MCF 10A (cell line): ENCODE data around the gene PANK1. TPM values are rescaled to one million over a fixed set of nuclear protein-coding genes. Genes with fewer than 3 reads are reported as not detected.

Experiments
- Bru-seq: library from RNA; stranded (reverse); fragments of 400-500 nt; gene quantifications from one replicate; lab custom pipeline; 2021; lab: Mats Ljungman, UMichigan
- BruChase-seq, 2 experiments: library from RNA; stranded (reverse); fragments of 400-500 nt; gene quantifications; one replicate each; lab custom pipeline; 2021; lab: Mats Ljungman, UMichigan
- BruUV-seq: library from RNA; stranded (reverse); fragments of 400-500 nt; replicated peaks from 2 replicates; lab custom pipeline; 2021; lab: Mats Ljungman, UMichigan
- CTCF ChIA-PET: fragments of 300-600 bp; sonication (Branson Sonifier 250); formaldehyde crosslinking; extraction: SDS; loops from one replicate; lab custom pipeline; 2021; ENCODE audit warnings: antibody characterized with exemption, inconsistent platforms; lab: Yijun Ruan, JAX
- POLR2A ChIA-PET: fragments of 300-600, 350-650 bp; sonication (Branson Sonifier 250); formaldehyde crosslinking; extraction: SDS; loops from one replicate; lab custom pipeline; 2020; ENCODE audit warnings: antibody characterized with exemption, inconsistent platforms; lab: Yijun Ruan, JAX
- DNase-seq: peaks from one replicate; pipeline ENCODE4 v3.0.0-alpha.2; 2018; ENCODE audit not compliant: unreplicated experiment
- H3K27ac Mint-ChIP-seq: one replicate; pipeline ENCODE4 v1.8.0; 2022; ENCODE audit warnings: mild to moderate bottlenecking, low read depth, mixed read lengths; ENCODE audit not compliant: unreplicated experiment
- H3K27me3 Mint-ChIP-seq: one replicate; pipeline ENCODE4 v1.8.0; 2022; ENCODE audit warnings: mixed read lengths; ENCODE audit not compliant: insufficient read depth, unreplicated experiment
- H3K36me3 Mint-ChIP-seq: one replicate; pipeline ENCODE4 v1.8.0; 2022; ENCODE audit warnings: mild to moderate bottlenecking, moderate library complexity, mixed read lengths; ENCODE audit not compliant: insufficient read depth, unreplicated experiment
- H3K4me1 Mint-ChIP-seq: one replicate; pipeline ENCODE4 v1.8.0; 2022; ENCODE audit warnings: mixed read lengths; ENCODE audit not compliant: insufficient read depth, unreplicated experiment
- H3K4me3 Mint-ChIP-seq: one replicate; pipeline ENCODE4 v1.8.0; 2022; ENCODE audit warnings: mild to moderate bottlenecking, moderate library complexity, mixed read lengths; ENCODE audit not compliant: unreplicated experiment
- H3K9me3 Mint-ChIP-seq: one replicate; pipeline ENCODE4 v1.8.0; 2022; ENCODE audit warnings: mixed read lengths; ENCODE audit not compliant: unreplicated experiment
- CTCF ChIP-seq: fragments of 200-600 bp; IDR thresholded peaks from one replicate; pipeline ENCODE4 v1.8.0; 2022; ENCODE audit warnings: antibody characterized with exemption, mild to moderate bottlenecking; ENCODE audit not compliant: unreplicated experiment
- intact Hi-C: fragments of 100-400 bp; cut with micrococcal nuclease; formaldehyde crosslinking; loops from 2 replicates; pipeline ENCODE4 v1.14.1; 2022
- long read RNA-seq: library from polyadenylated mRNA; stranded (forward); transcript quantifications from one replicate; pipeline ENCODE4 v2.0.0, GENCODE V29; 2022
- total RNA-seq: library from RNA; stranded (reverse); gene quantifications from 2 replicates; pipeline ENCODE4 v1.2.3, GENCODE V29; 2022

Gene PANK1
- total RNA-seq (4.7 and 6.1 TPM in 2 replicates), Bru-seq, nascent RNA (percentile 53 among the genes with signal in this experiment), BruChase-seq, experiment 1, labeled RNA remaining after a 6-hour chase (percentile 35 among the genes with signal in this experiment), BruChase-seq, experiment 2, labeled RNA remaining after a 2-hour chase (percentile 51 among the genes with signal in this experiment)
- long read RNA-seq, full-length matches to known transcripts: 5 of 10 reads
- long read RNA-seq, partial matches to known transcripts: 3 of 10 reads
- long read RNA-seq, other reads (novel, unspliced or antisense): 2 of 10 reads

GRCh38 chr10:89644967-89645741 lies at the start of gene PANK1:
Gene PANK1, minus strand, starts transcription at chr10:89645242. Its CDS starts 351 bp downstream, at chr10:89644891.
- no peak within 1 kb of the TSS for H3K4me3 Mint-ChIP-seq
- peak within 1 kb of the TSS; percentile 5 for H3K27ac Mint-ChIP-seq
- TF ChIP-seq CTCF: no peak
- peaks cover 29% of the 10 kb centered on the region for H3K4me1 Mint-ChIP-seq
- no TSS peak for BruUV-seq
- DNase-seq: peak; percentile 93
- H3K36me3 Mint-ChIP-seq: no peaks in the 10 kb centered on the region
- POLR2A ChIA-PET: interaction anchor here (1.3 to 5.3 kb wide), 7 partner anchors 9 to 231 kb away, joined by 3 to 79 read pairs (median 14); partner anchors contain the start of genes IFIT5 and KIF20B
- CTCF ChIA-PET: interaction anchor here (0.7 to 1.0 kb wide), 2 partner anchors 11 to 56 kb away, joined by 3 to 4 read pairs; no protein-coding TSS in a partner anchor
- H3K9me3 Mint-ChIP-seq: no peaks in the 10 kb centered on the region
- H3K27me3 Mint-ChIP-seq: no peaks in the 10 kb centered on the region
- intact Hi-C loops: loop anchor here (1.0 kb wide), 1 partner anchor 56 kb away; the partner anchor contains the start of gene KIF20B

- CTCF ChIA-PET: no interaction called here
- Mint-ChIP-seq H3K27me3 (no peaks in the 10 kb centered on the region), H3K27ac (no peak overlapping the region), H3K4me1 (no peaks in the 10 kb centered on the region), H3K36me3 (no peaks in the 10 kb centered on the region), H3K9me3 (no peaks in the 10 kb centered on the region), H3K4me3 (no peak overlapping the region)
- no peak for DNase-seq
- BruUV-seq: no TSS peak
- intact Hi-C loops: no loop called here
- POLR2A ChIA-PET: interaction anchor here (2.3 kb wide), 1 partner anchor 8 kb away, joined by 12 read pairs; the partner anchor contains the start of gene KIF20B
- no peak for TF ChIP-seq CTCF
Measured at GRCh38 chr10:89693176-89693575, 48.1 kb upstream of the PANK1 start.

- Mint-ChIP-seq H3K9me3 (no peaks in the 10 kb centered on the region), H3K4me3 (no peak overlapping the region), H3K27ac (no peak overlapping the region), H3K27me3 (no peaks in the 10 kb centered on the region), H3K4me1 (no peaks in the 10 kb centered on the region), H3K36me3 (no peaks in the 10 kb centered on the region)
- no peak for DNase-seq
- TF ChIP-seq CTCF: no peak
- no TSS peak for BruUV-seq
- ChIA-PET CTCF (no interaction called here), POLR2A (interaction anchor here (2.3 kb wide), 1 partner anchor 9 kb away, joined by 12 read pairs; the partner anchor contains the start of gene KIF20B)
- intact Hi-C loops: no loop called here
Measured at GRCh38 chr10:89692416-89692815, 47.4 kb upstream of the PANK1 start.

- no peak overlapping the region for H3K4me3 Mint-ChIP-seq
- POLR2A ChIA-PET: interaction anchor here (0.9 to 1.0 kb wide), 2 partner anchors 9 to 11 kb away, joined by 3 to 5 read pairs; partner anchors contain the start of gene KIF20B
- H3K9me3 Mint-ChIP-seq: no peaks in the 10 kb centered on the region
- no peaks in the 10 kb centered on the region for H3K4me1 Mint-ChIP-seq
- BruUV-seq: no TSS peak
- TF ChIP-seq CTCF: no peak
- no peaks in the 10 kb centered on the region for H3K27me3 Mint-ChIP-seq
- H3K27ac Mint-ChIP-seq: no peak overlapping the region
- CTCF ChIA-PET: interaction anchor here (0.7 kb wide), 1 partner anchor 14 kb away, joined by 3 read pairs; no protein-coding TSS in a partner anchor
- intact Hi-C loops: no loop called here
- no peak for DNase-seq
- no peaks in the 10 kb centered on the region for H3K36me3 Mint-ChIP-seq
Measured at GRCh38 chr10:89690027-89690426, 45.0 kb upstream of the PANK1 start.
